CD4-positive, alpha-beta T cell (primary cell): ENCODE measurements around the gene MCTP1. TPM values are rescaled to one million over a fixed set of nuclear protein-coding genes. Genes with fewer than 3 reads are reported as not detected.

Experiments
- ATAC-seq: fragments of 200-7000 bp; cut with Tn5 transposase; one replicate; pipeline ENCODE4 v1.10.0; 2022; ENCODE audit warnings: mild to moderate bottlenecking; ENCODE audit not compliant: poor library complexity
- CTCF ChIA-PET: fragments of 350-600 bp; sonication (Branson Sonifier 250); formaldehyde crosslinking; loops from one replicate; lab custom pipeline; 2021; ENCODE audit warnings: antibody characterized with exemption, inconsistent platforms; lab: Charles Lee
- POLR2A ChIA-PET: fragments of 350-600 bp; sonication (Branson Sonifier 250); formaldehyde crosslinking; loops from one replicate; lab custom pipeline; 2021; ENCODE audit warnings: antibody characterized with exemption, inconsistent platforms; lab: Charles Lee
- DNase-seq, 14 experiments: peaks; one replicate each; pipeline ENCODE4 v3.0.0-alpha.2; 2013 to 2020; ENCODE audit warnings: mixed read lengths in 2 of 14
- H3K27ac ChIP-seq, 2 donors: one replicate each; pipeline versions ENCODE4 v1.5.1 to v1.7.0; 2013; ENCODE audit warnings: low read length in 2 of 2, low read depth in 1 of 2, mild to moderate bottlenecking in 1 of 2
- H3K27me3 ChIP-seq, 2 experiments: 1 replicate in 1 of 2; 2 replicates in 1 of 2; pipeline versions ENCODE4 v1.6.1 to v1.7.0; 2013; ENCODE audit warnings: low read length in 2 of 2, control low read depth in 1 of 2, mild to moderate bottlenecking in 1 of 2, moderate library complexity in 1 of 2; ENCODE audit not compliant: insufficient read depth in 2 of 2, control insufficient read depth in 1 of 2
- H3K36me3 ChIP-seq: one replicate; pipeline ENCODE4 v1.6.1; 2013; ENCODE audit warnings: low read length, control low read depth; ENCODE audit not compliant: insufficient read depth
- H3K4me1 ChIP-seq: one replicate; pipeline ENCODE4 v1.6.1; 2013; ENCODE audit warnings: low read length, control low read depth; ENCODE audit not compliant: insufficient read depth
- H3K4me3 ChIP-seq: one replicate; pipeline ENCODE4 v1.5.1; 2013; ENCODE audit warnings: mild to moderate bottlenecking, low read length, moderate library complexity
- H3K9me3 ChIP-seq, 2 experiments: 1 replicate in 1 of 2; 2 replicates in 1 of 2; pipeline versions ENCODE4 v1.6.1 to v1.7.0; 2013; ENCODE audit warnings: low read length in 2 of 2, mild to moderate bottlenecking in 2 of 2, control low read depth in 1 of 2, moderate library complexity in 1 of 2; ENCODE audit not compliant: control insufficient read depth in 1 of 2, insufficient read depth in 1 of 2
- H3K27ac Mint-ChIP-seq: one replicate; pipeline ENCODE4 v1.8.0; 2020; ENCODE audit warnings: mixed read lengths
- H3K27me3 Mint-ChIP-seq: one replicate; pipeline ENCODE4 v1.8.0; 2021; ENCODE audit warnings: mixed read lengths
- H3K36me3 Mint-ChIP-seq: one replicate; pipeline ENCODE4 v1.8.0; 2021; ENCODE audit warnings: low read depth, mixed read lengths
- H3K4me1 Mint-ChIP-seq: one replicate; pipeline ENCODE4 v1.8.0; 2021; ENCODE audit warnings: low read depth, mixed read lengths
- H3K4me3 Mint-ChIP-seq: one replicate; pipeline ENCODE4 v1.8.0; 2020; ENCODE audit warnings: mild to moderate bottlenecking, mixed read lengths
- H3K9me3 Mint-ChIP-seq: one replicate; pipeline ENCODE4 v1.8.0; 2020; ENCODE audit warnings: mixed read lengths
- intact Hi-C, 2 experiments: fragments of 100-400 bp; cut with DNase I in 1 of 2; cut with micrococcal nuclease in 1 of 2; formaldehyde crosslinking; loops; one replicate each; pipeline versions ENCODE4 v1.15.1 to v1.9.0; 2023 to 2025; cut with DNase I, micrococcal nuclease
- total RNA-seq, 174 experiments: library from RNA in 2 of 174; stranded (reverse) in 2 of 174; gene quantifications; one replicate each; pipeline ENCODE4 v1.2.3 and lab custom pipeline; 2021 to 2026
- TF ChIP-seq, protein P1 (sequence below): fragments of 200-600 bp; IDR thresholded peaks from one replicate; pipeline ENCODE4 v1.8.0; 2022; ENCODE audit warnings: antibody characterized with exemption, mild to moderate bottlenecking

The MCTP1 gene
- total RNA-seq, 2 experiments from 2014 or later = 2.1 to 2.7 TPM

GRCh38 chr5:94778732-94779131 is 506.2 kb downstream of the MCTP1 start:
- Histone ChIP-seq H3K27me3 (no peaks in the 10 kb centered on the region), H3K4me3 (no peak overlapping the region), H3K36me3 (no peaks in the 10 kb centered on the region), H3K27ac (no peak overlapping the region), H3K9me3 (peaks cover 0 to 4% of the 10 kb centered on the region in 2 experiments), H3K4me1 (no peaks in the 10 kb centered on the region)
- Mint-ChIP-seq H3K36me3 (no peaks in the 10 kb centered on the region), H3K4me1 (no peaks in the 10 kb centered on the region), H3K27ac (no peak overlapping the region), H3K9me3 (no peaks in the 10 kb centered on the region), H3K27me3 (no peaks in the 10 kb centered on the region), H3K4me3 (no peak overlapping the region)
- ChIA-PET POLR2A (no interaction called here), CTCF (no interaction called here)
- intact Hi-C loops = no loop called here
- TF ChIP-seq, protein P1, sequence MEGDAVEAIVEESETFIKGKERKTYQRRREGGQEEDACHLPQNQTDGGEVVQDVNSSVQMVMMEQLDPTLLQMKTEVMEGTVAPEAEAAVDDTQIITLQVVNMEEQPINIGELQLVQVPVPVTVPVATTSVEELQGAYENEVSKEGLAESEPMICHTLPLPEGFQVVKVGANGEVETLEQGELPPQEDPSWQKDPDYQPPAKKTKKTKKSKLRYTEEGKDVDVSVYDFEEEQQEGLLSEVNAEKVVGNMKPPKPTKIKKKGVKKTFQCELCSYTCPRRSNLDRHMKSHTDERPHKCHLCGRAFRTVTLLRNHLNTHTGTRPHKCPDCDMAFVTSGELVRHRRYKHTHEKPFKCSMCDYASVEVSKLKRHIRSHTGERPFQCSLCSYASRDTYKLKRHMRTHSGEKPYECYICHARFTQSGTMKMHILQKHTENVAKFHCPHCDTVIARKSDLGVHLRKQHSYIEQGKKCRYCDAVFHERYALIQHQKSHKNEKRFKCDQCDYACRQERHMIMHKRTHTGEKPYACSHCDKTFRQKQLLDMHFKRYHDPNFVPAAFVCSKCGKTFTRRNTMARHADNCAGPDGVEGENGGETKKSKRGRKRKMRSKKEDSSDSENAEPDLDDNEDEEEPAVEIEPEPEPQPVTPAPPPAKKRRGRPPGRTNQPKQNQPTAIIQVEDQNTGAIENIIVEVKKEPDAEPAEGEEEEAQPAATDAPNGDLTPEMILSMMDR = no peak
- ATAC-seq = no peak
- no peak for DNase-seq

- TF ChIP-seq, protein P1 = no peak
- no peaks in the 10 kb centered on the region for H3K4me1 ChIP-seq
- CTCF ChIA-PET = no interaction called here
- H3K9me3 ChIP-seq = peaks cover 0 to 5% of the 10 kb centered on the region in 2 experiments
- Mint-ChIP-seq H3K27me3 (no peaks in the 10 kb centered on the region), H3K27ac (no peak overlapping the region), H3K9me3 (peaks cover 2% of the 10 kb centered on the region), H3K4me3 (no peak overlapping the region), H3K36me3 (no peaks in the 10 kb centered on the region), H3K4me1 (no peaks in the 10 kb centered on the region)
- POLR2A ChIA-PET = no interaction called here
- no peak overlapping the region for H3K4me3 ChIP-seq
- H3K27ac ChIP-seq = no peak overlapping the region
- ATAC-seq = no peak
- DNase-seq = no peak
- intact Hi-C loops = no loop called here
- H3K27me3 ChIP-seq = no peaks in the 10 kb centered on the region
- no peaks in the 10 kb centered on the region for H3K36me3 ChIP-seq
Observed at GRCh38 chr5:94778299-94778698, 506.6 kb downstream of the MCTP1 start.

GRCh38 chr5:94777056-94777880 is 507.6 kb downstream of the MCTP1 start:
- Histone ChIP-seq H3K27ac (no peak overlapping the region), H3K4me1 (no peaks in the 10 kb centered on the region), H3K9me3 (peaks cover 0 to 5% of the 10 kb centered on the region in 2 experiments), H3K27me3 (no peaks in the 10 kb centered on the region), H3K4me3 (no peak overlapping the region), H3K36me3 (no peaks in the 10 kb centered on the region)
- Mint-ChIP-seq H3K4me1 (no peaks in the 10 kb centered on the region), H3K27ac (no peak overlapping the region), H3K4me3 (no peak overlapping the region), H3K36me3 (no peaks in the 10 kb centered on the region), H3K9me3 (peaks cover 2% of the 10 kb centered on the region), H3K27me3 (no peaks in the 10 kb centered on the region)
- POLR2A ChIA-PET = no interaction called here
- ATAC-seq (no peak), DNase-seq (no peak)
- TF ChIP-seq, protein P1 = no peak
- intact Hi-C loops = no loop called here
- CTCF ChIA-PET = no interaction called here
